GM18951 (cell line): ENCODE data around the gene PPP1R27.
A peak's percentile ranks its signal among the peaks of the same experiment; 100 is the strongest.

Source experiments
- POLR2A ChIP-seq: IDR thresholded peaks from 4 replicates; pipeline ENCODE4 v1.6.1; 2011; ENCODE audit warnings: mild to moderate bottlenecking; ENCODE audit not compliant: insufficient read length, insufficient read depth; ENCODE audit errors: extremely low read depth
- in situ Hi-C: fragments of 300-500 bp; cut with MboI; formaldehyde crosslinking; loops from one replicate; pipeline ENCODE4 v1.12.0; 2022; ENCODE audit warnings: low sequenced_read_pairs, mixed read lengths, inconsistent platforms; ENCODE audit not compliant: unreplicated experiment

PPP1R27 gene

GRCh38 chr17:81834831-81835267, at the start of gene PPP1R27:
TSS of gene PPP1R27 (minus strand) at chr17:81835050. CDS start at chr17:81834953, 97 bp downstream.
- in situ Hi-C loops: no loop called here
- TF ChIP-seq POLR2A: no peak

GRCh38 chr17:81884520-81884919, 49.7 kb upstream of the PPP1R27 start:
- TF ChIP-seq POLR2A: no peak
- in situ Hi-C loops: no loop called here

- TF ChIP-seq POLR2A: no peak
- in situ Hi-C loops: no loop called here
These were observed 44.3 kb upstream of the PPP1R27 start for GRCh38 chr17:81879121-81879520.

GRCh38 chr17:81878294-81878693, 43.4 kb upstream of the PPP1R27 start:
- in situ Hi-C loops: no loop called here
- TF ChIP-seq POLR2A: no peak

GRCh38 chr17:81877569-81877968, 42.7 kb upstream of the PPP1R27 start:
- in situ Hi-C loops: no loop called here
- no peak for TF ChIP-seq POLR2A

GRCh38 chr17:81871387-81872230, 36.8 kb upstream of the PPP1R27 start:
- in situ Hi-C loops: no loop called here
- TF ChIP-seq POLR2A: peak; percentile 88

- TF ChIP-seq POLR2A: no peak
These were observed 36.1 kb upstream of the PPP1R27 start, which contains the start of gene ARHGDIA for GRCh38 chr17:81870981-81871386. TSS of gene ARHGDIA (minus strand) at chr17:81871337. CDS start at chr17:81869930, 1,407 bp downstream.

GRCh38 chr17:81870131-81870980, 35.5 kb upstream of the PPP1R27 start:
- no peak for TF ChIP-seq POLR2A
- in situ Hi-C loops: no loop called here

More at GRCh38 chr17:81870981-81871386, 36.1 kb upstream of the PPP1R27 start, which contains the start of gene ARHGDIA:
- in situ Hi-C loops: no loop called here

- TF ChIP-seq POLR2A: peak; percentile 3
- in situ Hi-C loops: no loop called here
These were observed 34.6 kb upstream of the PPP1R27 start for GRCh38 chr17:81869221-81870130.

- in situ Hi-C loops: no loop called here
- TF ChIP-seq POLR2A: no peak
These were observed 33.9 kb upstream of the PPP1R27 start for GRCh38 chr17:81868674-81869220.

GRCh38 chr17:81867991-81868673, 33.3 kb upstream of the PPP1R27 start:
- peak; percentile 41 for TF ChIP-seq POLR2A
- in situ Hi-C loops: no loop called here
